SK-N-MC (cell line): ENCODE data around the gene KRTAP1-5.
"Not testable (repeated sequence)": the region's sequence is repeated elsewhere in the genome, so short reads cannot be mapped to it uniquely, and the experiment has no call there.

Experiments used
- DNase-seq: peaks from one replicate; pipeline ENCODE4 v3.0.0-alpha.2; 2011; ENCODE audit warnings: low read depth, low spot score
- H3K27ac ChIP-seq: fragments of 200-600 bp; sonication (generic); 2 replicates; pipeline ENCODE4 v1.5.1; 2016; ENCODE audit warnings: mixed run types
- H3K36me3 ChIP-seq: fragments of 200-600 bp; sonication (generic); 2 replicates; pipeline ENCODE4 v1.6.1; 2017; ENCODE audit warnings: antibody characterized with exemption, low read length, mixed read lengths; ENCODE audit not compliant: insufficient read depth
- H3K4me3 ChIP-seq: fragments of 200-600 bp; sonication (generic); 2 replicates; pipeline ENCODE4 v1.5.1; 2016
- H3K9ac ChIP-seq: fragments of 200-600 bp; sonication (generic); 2 replicates; pipeline ENCODE4 v1.8.0; 2017; ENCODE audit warnings: mixed run types, mixed read lengths; ENCODE audit not compliant: insufficient read length
- H3K9me3 ChIP-seq: fragments of 200-600 bp; sonication (generic); 2 replicates; pipeline ENCODE4 v1.6.1; 2017; ENCODE audit warnings: low read depth, mild to moderate bottlenecking, antibody characterized with exemption, low read length, moderate library complexity, mixed read lengths
- EZH2 ChIP-seq: fragments of 200-600 bp; sonication (generic); IDR thresholded peaks from one replicate; pipeline ENCODE4 v1.6.1; 2017; ENCODE audit warnings: antibody characterized with exemption
- FOXP2 ChIP-seq: optimal IDR thresholded peaks from 2 replicates; pipeline ENCODE3; 2011; ENCODE audit warnings: mild to moderate bottlenecking, moderate library complexity; ENCODE audit not compliant: insufficient read depth; ENCODE audit errors: extremely low read length, control extremely low read depth
- POLR2AphosphoS5 ChIP-seq: IDR thresholded peaks from 2 replicates; pipeline ENCODE4 v1.6.1; 2012; ENCODE audit warnings: mild to moderate bottlenecking, low read depth, low read length, borderline replicate concordance

The KRTAP1-5 gene

GRCh38 chr17:41064301-41064700 lies 37.3 kb upstream of the KRTAP1-5 start:
- no peak for DNase-seq
- no peak overlapping the region for H3K4me3 ChIP-seq
- H3K36me3 ChIP-seq, result no peaks in the 10 kb centered on the region
- no peak overlapping the region for H3K27ac ChIP-seq
- H3K9me3 ChIP-seq, result no peaks in the 10 kb centered on the region
- TF ChIP-seq EZH2 (no peak), FOXP2 (no peak), POLR2AphosphoS5 (no peak)
- H3K9ac ChIP-seq, result no peak overlapping the region

- DNase-seq, result no peak
- Histone ChIP-seq H3K36me3 (no peaks in the 10 kb centered on the region), H3K27ac (no peak overlapping the region), H3K9me3 (no peaks in the 10 kb centered on the region), H3K9ac (no peak overlapping the region), H3K4me3 (no peak overlapping the region)
- no peak for TF ChIP-seq EZH2
Observed at GRCh38 chr17:41063449-41063848, 36.4 kb upstream of the KRTAP1-5 start.

- Histone ChIP-seq H3K9me3 (no peaks in the 10 kb centered on the region), H3K4me3 (no peak overlapping the region), H3K27ac (peak overlapping the region; percentile 56; the same call in 1 of the 2 replicates), H3K36me3 (no peaks in the 10 kb centered on the region), H3K9ac (no peak overlapping the region)
- DNase-seq, result no peak
- no peak for TF ChIP-seq EZH2
- TF ChIP-seq FOXP2, result no peak
- no peak for TF ChIP-seq POLR2AphosphoS5
Observed at GRCh38 chr17:41061964-41062363, 35.0 kb upstream of the KRTAP1-5 start.

- no peak within 1 kb of the TSS for H3K4me3 ChIP-seq
- peak within 1 kb of the TSS; percentile 25 for H3K9ac ChIP-seq
- H3K9me3 ChIP-seq, result no peaks in the 10 kb centered on the region
- no peak for DNase-seq
- H3K36me3 ChIP-seq, result no peaks in the 10 kb centered on the region
- no peak for TF ChIP-seq POLR2AphosphoS5
- H3K27ac ChIP-seq, result no peak within 1 kb of the TSS
Observed at GRCh38 chr17:41060052-41060604, 33.1 kb upstream of the KRTAP1-5 start, which contains the start of gene KRTAP2-3. Gene KRTAP2-3, minus strand, starts transcription at chr17:41060114. Its CDS starts 64 bp downstream, at chr17:41060050.

- not testable (repeated sequence) for H3K27ac ChIP-seq, H3K36me3 ChIP-seq, H3K9me3 ChIP-seq, H3K4me3 ChIP-seq, DNase-seq
- H3K9ac ChIP-seq, result peak overlapping the region; percentile 25
Observed at GRCh38 chr17:41059276-41060051, 32.5 kb upstream of the KRTAP1-5 start.

GRCh38 chr17:41058741-41059140 lies 31.7 kb upstream of the KRTAP1-5 start:
- Histone ChIP-seq H3K9ac (no peak overlapping the region), H3K36me3 (no peaks in the 10 kb centered on the region), H3K27ac (no peak overlapping the region), H3K9me3 (no peaks in the 10 kb centered on the region), H3K4me3 (no peak overlapping the region)
- no peak for TF ChIP-seq EZH2
- TF ChIP-seq FOXP2, result no peak
- TF ChIP-seq POLR2AphosphoS5, result no peak
- DNase-seq, result no peak

- DNase-seq, result no peak
- Histone ChIP-seq H3K27ac (no peak overlapping the region), H3K9me3 (peaks cover 3% of the 10 kb centered on the region; the same call in 1 of the 2 replicates), H3K36me3 (no peaks in the 10 kb centered on the region), H3K4me3 (no peak overlapping the region), H3K9ac (no peak overlapping the region)
- no peak for TF ChIP-seq FOXP2
- TF ChIP-seq POLR2AphosphoS5, result no peak
- no peak for TF ChIP-seq EZH2
Observed at GRCh38 chr17:41057547-41057946, 30.5 kb upstream of the KRTAP1-5 start.

- not testable (repeated sequence) for H3K36me3 ChIP-seq, H3K9ac ChIP-seq, H3K27ac ChIP-seq, DNase-seq, H3K4me3 ChIP-seq, H3K9me3 ChIP-seq
Observed at GRCh38 chr17:41055130-41055529, 28.1 kb upstream of the KRTAP1-5 start, which contains the start of gene KRTAP2-2. Gene KRTAP2-2, minus strand, starts transcription at chr17:41055230. Its CDS starts 19 bp downstream, at chr17:41055211.

- H3K9me3 ChIP-seq, H3K36me3 ChIP-seq, DNase-seq, H3K9ac ChIP-seq, H3K4me3 ChIP-seq, H3K27ac ChIP-seq: not testable (repeated sequence)
Observed at GRCh38 chr17:41054556-41054955, 27.5 kb upstream of the KRTAP1-5 start.
